G401 (cell line): ENCODE measurements around the gene SLIT1. TPM values are rescaled to one million over a fixed set of nuclear protein-coding genes. Genes with fewer than 3 reads are reported as not detected.
"Not testable (repeated sequence)": the region's sequence is repeated elsewhere in the genome, so short reads cannot be mapped to it uniquely, and the experiment has no call there.

ENCODE experiments used
- DNase-seq: peaks from one replicate; pipeline ENCODE4 v3.0.0-alpha.2; 2015; ENCODE audit warnings: low spot score
- in situ Hi-C: cut with HindIII; loops from 2 replicates; pipeline ENCODE4 v1.10.0; 2016; ENCODE audit warnings: low sequenced_read_pairs, mixed read lengths
- total RNA-seq: library from RNA; depleted of rRNA; stranded (reverse); fragments of >200 nt; shearing (Covaris generic); gene quantifications from 2 replicates; pipeline ENCODE4 v1.2.3, GENCODE V29; 2014

The SLIT1 gene
- total RNA-seq, 1 experiment from 2014 or later, result 0.20 TPM

GRCh38 chr10:97099089-97099488 lies 86.7 kb downstream of the SLIT1 start:
- in situ Hi-C loops, result no loop called here

GRCh38 chr10:97097084-97097433 lies 88.7 kb downstream of the SLIT1 start:
- in situ Hi-C loops, result no loop called here
- DNase-seq, result no peak

More at GRCh38 chr10:97099089-97099488, 86.7 kb downstream of the SLIT1 start:
- no peak for DNase-seq

- in situ Hi-C loops, result no loop called here
- DNase-seq, result no peak
Measured at GRCh38 chr10:97096261-97097083, 89.3 kb downstream of the SLIT1 start.

DNA sequence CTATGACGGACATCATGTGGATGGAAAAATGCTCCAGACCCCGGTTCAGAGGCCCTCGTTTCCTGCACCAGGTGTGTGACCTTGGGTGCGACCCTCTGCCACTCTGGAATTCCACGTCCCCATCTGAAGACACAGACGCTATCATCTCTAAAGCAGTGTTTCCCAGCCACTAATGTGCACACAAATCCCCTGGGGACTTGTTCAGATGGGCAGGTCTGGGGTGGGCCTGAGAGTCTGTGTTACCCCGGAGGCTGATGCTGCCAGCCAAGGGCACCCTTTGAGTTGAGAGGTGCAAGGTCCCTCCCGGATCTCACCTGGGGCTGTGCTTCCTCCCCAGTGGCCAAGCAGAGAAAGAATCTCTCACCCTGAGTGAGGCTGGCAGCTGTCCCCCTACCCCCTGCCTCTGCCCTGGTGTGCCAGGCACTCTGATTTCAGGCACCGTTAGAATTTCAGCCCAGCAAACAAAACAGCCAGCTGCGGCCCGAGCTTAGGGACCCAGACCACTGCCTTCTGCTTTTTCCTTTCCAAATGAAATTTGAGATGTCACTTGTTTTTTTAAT lies 90.0 kb downstream of the SLIT1 start:
- in situ Hi-C loops, result no loop called here
- no peak for DNase-seq

- in situ Hi-C loops, result no loop called here
- DNase-seq, result no peak
Measured at GRCh38 chr10:97090644-97091043, 95.1 kb downstream of the SLIT1 start.

GRCh38 chr10:97090035-97090434 lies 95.7 kb downstream of the SLIT1 start:
- DNase-seq, result no peak
- in situ Hi-C loops, result no loop called here

- DNase-seq, result no peak
- in situ Hi-C loops, result no loop called here
Measured at GRCh38 chr10:97089209-97089870, 96.4 kb downstream of the SLIT1 start.

DNA sequence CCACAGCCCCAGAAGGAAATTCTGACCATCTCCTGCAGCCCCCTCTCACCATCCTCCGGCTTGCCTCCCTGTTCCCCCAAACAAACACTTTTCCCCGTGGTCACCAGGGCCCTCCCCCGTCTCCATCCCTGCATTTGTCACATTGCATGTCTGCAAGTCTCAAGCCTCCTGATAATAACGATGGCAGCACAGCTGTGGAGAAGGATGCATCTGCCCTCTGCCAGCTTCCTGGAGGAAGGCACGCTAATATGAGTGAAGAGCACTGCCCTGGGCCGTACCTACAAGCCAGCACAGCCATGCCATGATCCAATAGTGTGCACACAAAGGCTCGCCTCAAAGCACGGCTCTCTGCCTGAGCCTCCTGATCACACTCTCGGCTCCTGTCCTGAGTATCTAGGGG lies 98.5 kb downstream of the SLIT1 start:
- no peak for DNase-seq

DNA sequence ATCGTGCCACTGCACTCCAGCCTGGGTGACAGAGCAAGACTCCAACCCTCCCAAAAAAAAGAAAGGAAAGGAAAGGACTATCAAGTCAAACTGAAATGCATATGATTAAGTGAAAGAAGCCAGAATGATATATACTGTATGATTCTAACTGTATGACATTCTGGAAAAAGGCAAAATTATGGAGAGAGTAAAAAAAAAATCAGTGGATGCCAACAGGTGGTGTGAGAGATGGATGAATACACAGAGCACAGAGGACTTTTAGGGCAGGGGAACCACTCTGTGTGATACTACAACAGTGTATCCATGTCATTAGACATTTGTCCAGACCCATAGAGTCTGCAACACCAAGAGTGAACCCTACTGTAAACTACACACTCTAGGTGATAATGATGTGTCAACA lies 99.2 kb downstream of the SLIT1 start:
- no peak for DNase-seq
- in situ Hi-C loops, result no loop called here

More for the DNA sequence above, 98.5 kb downstream of the SLIT1 start:
- in situ Hi-C loops, result no loop called here

DNA sequence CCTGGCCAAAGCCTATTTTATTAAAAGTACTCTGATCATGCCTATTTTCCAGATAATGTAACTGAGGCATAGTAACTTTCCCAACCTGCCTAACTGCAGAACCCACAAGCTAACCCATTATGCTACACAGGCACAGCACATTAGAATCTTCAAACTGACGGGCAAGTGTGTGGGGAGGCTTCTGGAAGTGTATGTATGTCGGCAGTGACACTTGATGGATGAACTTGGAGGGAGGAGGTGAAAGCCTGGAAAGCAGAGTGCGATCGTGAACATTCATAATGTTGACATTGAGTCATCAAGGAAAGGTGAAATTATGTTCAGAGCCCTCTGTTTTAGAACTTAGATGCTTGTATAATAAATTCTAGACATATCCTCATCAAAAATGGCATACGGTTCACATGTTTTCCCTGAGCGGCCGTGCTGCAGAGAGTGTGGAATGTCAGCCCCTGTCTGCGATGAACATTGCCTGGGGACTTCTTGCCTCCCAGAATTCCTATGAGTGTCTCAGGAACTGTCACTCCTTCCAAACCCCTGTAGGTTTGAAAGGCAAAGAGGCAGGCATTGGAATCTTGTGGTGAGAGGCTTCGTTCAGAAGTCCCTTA lies 102.4 kb downstream of the SLIT1 start:
- no peak for DNase-seq
- in situ Hi-C loops, result no loop called here

- DNase-seq, in situ Hi-C loops: not testable (repeated sequence)
Measured at GRCh38 chr10:97082575-97082974, 103.2 kb downstream of the SLIT1 start.

DNA sequence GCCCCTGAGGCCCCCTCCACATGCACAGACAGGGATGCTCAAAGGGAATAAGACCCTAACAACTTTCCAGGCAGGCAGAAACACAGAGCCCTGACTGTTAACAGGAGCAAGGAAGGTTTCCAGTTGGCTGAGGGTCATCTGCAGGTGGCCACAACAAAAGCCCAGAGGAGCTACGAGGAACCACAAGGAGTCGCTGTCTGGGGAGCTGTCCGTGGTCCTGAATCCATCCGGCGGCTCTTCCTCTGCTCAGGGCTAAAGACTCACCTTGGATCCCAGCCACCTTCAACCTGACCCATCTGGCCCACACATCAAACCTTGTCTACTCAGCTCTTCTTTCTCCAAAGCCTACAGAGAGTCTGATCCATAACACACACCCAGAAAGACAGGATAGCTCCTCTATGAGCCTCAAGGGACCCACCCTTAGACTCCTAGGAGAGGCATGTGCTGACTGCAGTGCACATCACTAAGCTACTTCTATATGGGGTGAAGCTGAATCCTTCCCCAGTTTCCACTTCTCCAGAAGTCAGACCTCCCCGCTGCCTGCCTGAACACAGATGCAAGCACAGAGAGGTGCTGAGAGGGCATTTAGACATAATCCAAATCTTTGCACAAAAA lies 104.0 kb downstream of the SLIT1 start:
- in situ Hi-C loops, result no loop called here

GRCh38 chr10:97080051-97080776 lies 105.5 kb downstream of the SLIT1 start:
- in situ Hi-C loops, result no loop called here
- no peak for DNase-seq

More for the DNA sequence above, 104.0 kb downstream of the SLIT1 start:
- DNase-seq, result peak; percentile 44

- peak; percentile 11 for DNase-seq
- in situ Hi-C loops, result no loop called here
Measured at GRCh38 chr10:97079448-97079847, 106.3 kb downstream of the SLIT1 start.

DNA sequence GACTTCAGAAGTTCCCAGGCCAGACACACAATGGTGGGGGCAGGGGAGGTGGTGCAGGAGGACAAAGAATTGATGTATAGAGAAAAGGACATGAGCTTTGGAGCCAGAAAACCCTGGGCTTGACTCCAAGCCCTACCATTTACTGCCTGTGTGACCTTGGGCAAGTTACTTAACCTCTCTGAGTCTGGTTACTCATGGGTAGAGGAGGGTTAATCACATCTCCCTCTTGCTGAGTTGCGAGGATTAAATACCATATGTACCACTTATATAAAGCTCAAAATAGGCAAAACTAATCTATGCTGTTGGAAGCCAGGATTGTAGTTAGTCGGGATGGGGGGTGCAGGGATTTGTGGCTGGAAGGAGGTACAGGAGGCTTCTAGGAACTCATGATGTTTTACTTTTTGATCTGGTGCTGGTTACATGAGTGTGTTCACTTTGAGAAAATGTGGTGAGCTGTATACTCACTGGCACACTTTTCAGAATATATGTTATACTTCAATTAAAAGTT lies 106.8 kb downstream of the SLIT1 start:
- in situ Hi-C loops, result no loop called here
- DNase-seq, result no peak

GRCh38 chr10:97078261-97078937 lies 107.4 kb downstream of the SLIT1 start:
- in situ Hi-C loops, result no loop called here
- no peak for DNase-seq

- in situ Hi-C loops, result no loop called here
- no peak for DNase-seq
Measured at GRCh38 chr10:97076781-97077180, 109.0 kb downstream of the SLIT1 start.

GRCh38 chr10:97075961-97076525 lies 109.7 kb downstream of the SLIT1 start:
- in situ Hi-C loops, result no loop called here
- DNase-seq, result no peak
